Endodermal cell (in vitro differentiated cells): ENCODE measurements around the gene SMG6. TPM values are rescaled to one million over a fixed set of nuclear protein-coding genes. Genes with fewer than 3 reads are reported as not detected.
A peak's percentile ranks its signal among the peaks of the same experiment; 100 is the strongest.
"Not testable (repeated sequence)": the region's sequence is repeated elsewhere in the genome, so short reads cannot be mapped to it uniquely, and the experiment has no call there.

Experiments used
- DNase-seq: peaks from one replicate; pipeline ENCODE4 v3.0.0-alpha.2; 2017
- H3K27ac ChIP-seq: 2 replicates; pipeline ENCODE4 v1.5.1; 2013; ENCODE audit warnings: mild to moderate bottlenecking, low read depth, low read length, moderate library complexity
- H3K27me3 ChIP-seq: 2 replicates; pipeline ENCODE4 v1.6.1; 2013; ENCODE audit warnings: mild to moderate bottlenecking, low read length, moderate library complexity; ENCODE audit not compliant: insufficient read depth, control insufficient read depth, poor library complexity, severe bottlenecking
- H3K36me3 ChIP-seq: 2 replicates; pipeline ENCODE4 v1.7.0; 2013; ENCODE audit warnings: mild to moderate bottlenecking, low read length, moderate library complexity; ENCODE audit not compliant: control insufficient read depth, insufficient read depth
- H3K4me1 ChIP-seq: one replicate; pipeline ENCODE4 v1.7.0; 2013; ENCODE audit warnings: low read length; ENCODE audit not compliant: control insufficient read depth, insufficient read depth
- H3K4me3 ChIP-seq: 2 replicates; pipeline ENCODE4 v1.5.1; 2013; ENCODE audit warnings: mild to moderate bottlenecking, low read length, moderate library complexity
- H3K9ac ChIP-seq: 2 replicates; pipeline ENCODE4 v1.6.1; 2013; ENCODE audit warnings: mild to moderate bottlenecking, low read length, moderate library complexity; ENCODE audit not compliant: poor library complexity, severe bottlenecking; ENCODE audit errors: extremely low read depth
- H3K9me3 ChIP-seq: 2 replicates; pipeline ENCODE4 v1.6.1; 2013; ENCODE audit warnings: mild to moderate bottlenecking, low read length, moderate library complexity; ENCODE audit not compliant: control insufficient read depth
- H3K27ac Mint-ChIP-seq: 2 replicates; pipeline ENCODE4 v1.8.0; 2020; ENCODE audit warnings: mixed read lengths
- H3K27me3 Mint-ChIP-seq: 2 replicates; pipeline ENCODE4 v1.8.0; 2021; ENCODE audit warnings: mild to moderate bottlenecking, mixed read lengths; ENCODE audit not compliant: insufficient read depth
- H3K36me3 Mint-ChIP-seq: 2 replicates; pipeline ENCODE4 v1.8.0; 2020; ENCODE audit warnings: low read depth, mixed read lengths
- H3K4me1 Mint-ChIP-seq: 2 replicates; pipeline ENCODE4 v1.8.0; 2020; ENCODE audit warnings: mixed read lengths
- H3K4me3 Mint-ChIP-seq: 2 replicates; pipeline ENCODE4 v1.8.0; 2020; ENCODE audit warnings: mild to moderate bottlenecking, moderate library complexity, mixed read lengths
- H3K9me3 Mint-ChIP-seq: 2 replicates; pipeline ENCODE4 v1.8.0; 2020; ENCODE audit warnings: mild to moderate bottlenecking, mixed read lengths
- CTCF ChIP-seq: fragments of 200-600 bp; sonication (generic); conservative IDR thresholded peaks from 2 replicates; pipeline ENCODE4 v1.5.0; 2021; ENCODE audit warnings: antibody characterized with exemption, mild to moderate bottlenecking
- WGBS, 2 experiments: methylation state at CpG; one replicate each; pipeline versions ENCODE4 v1.1.5 to v1.1.7; 2013; ENCODE audit warnings: missing lambda C conversion rate in 2 of 2, mixed read lengths in 1 of 2; ENCODE audit not compliant: insufficient coverage in 1 of 2, insufficient read length in 1 of 2; 5-methylcytosine and 5-hydroxymethylcytosine counted together
- total RNA-seq, 2 donors: library from RNA; stranded (reverse); fragmentation: NEBNext Ultra II Directional in 1 of 2; extraction: Animal tissue kit (Norgen Biotek cat#: 25700) in 1 of 2; gene quantifications; 2 replicates in 1 of 2; 3 replicates in 1 of 2; pipeline ENCODE4 v1.2.1, GENCODE V29; 2021

The SMG6 gene
- total RNA-seq, 2 donors from 2014 or later: 44.3 to 56.7 TPM

- H3K4me3 Mint-ChIP-seq: no peak overlapping the region
- TF ChIP-seq CTCF: no peak
- Histone ChIP-seq H3K4me3 (no peak overlapping the region), H3K4me1 (peaks cover 5% of the 10 kb centered on the region), H3K27ac (no peak overlapping the region), H3K9ac (no peak overlapping the region), H3K27me3 (no peaks in the 10 kb centered on the region), H3K9me3 (no peaks in the 10 kb centered on the region), H3K36me3 (peaks cover 35% of the 10 kb centered on the region)
- no peak for DNase-seq
- peak overlapping the region; percentile 2 for H3K27ac Mint-ChIP-seq
- H3K36me3 Mint-ChIP-seq: peaks cover 23% of the 10 kb centered on the region
- H3K4me1 Mint-ChIP-seq: peaks cover 4% of the 10 kb centered on the region
- WGBS, 2 experiments: 87 to 91% methylated on average over 3 of the region's 3 CpGs
- no peaks in the 10 kb centered on the region for H3K9me3 Mint-ChIP-seq
- no peaks in the 10 kb centered on the region for H3K27me3 Mint-ChIP-seq
Observed at GRCh38 chr17:2203818-2204217, 99.8 kb downstream of the SMG6 start.

GRCh38 chr17:2202996-2203575 is 100.5 kb downstream of the SMG6 start:
- H3K4me3 ChIP-seq: no peak overlapping the region
- no peak for TF ChIP-seq CTCF
- Mint-ChIP-seq H3K36me3 (peaks cover 16% of the 10 kb centered on the region), H3K9me3 (no peaks in the 10 kb centered on the region), H3K27ac (peak overlapping the region; percentile 2), H3K27me3 (no peaks in the 10 kb centered on the region), H3K4me1 (peaks cover 4% of the 10 kb centered on the region), H3K4me3 (no peak overlapping the region)
- no peak for DNase-seq
- H3K9ac ChIP-seq: no peak overlapping the region
- 76 to 85% methylated on average over 2 to 3 of the region's 3 CpGs for WGBS, 2 experiments
- no peak overlapping the region for H3K27ac ChIP-seq
- no peaks in the 10 kb centered on the region for H3K27me3 ChIP-seq
- no peaks in the 10 kb centered on the region for H3K9me3 ChIP-seq
- H3K36me3 ChIP-seq: peaks cover 35% of the 10 kb centered on the region
- peaks cover 5% of the 10 kb centered on the region for H3K4me1 ChIP-seq

- 91 to 96% methylated on average over 4 to 5 of the region's 5 CpGs for WGBS, 2 experiments
- TF ChIP-seq CTCF: no peak
- peaks cover 35% of the 10 kb centered on the region for H3K36me3 ChIP-seq
- H3K4me3 ChIP-seq: no peak overlapping the region
- no peak overlapping the region for H3K4me3 Mint-ChIP-seq
- peaks cover 16% of the 10 kb centered on the region for H3K36me3 Mint-ChIP-seq
- no peak overlapping the region for H3K9ac ChIP-seq
- H3K9me3 ChIP-seq: no peaks in the 10 kb centered on the region
- H3K27ac ChIP-seq: no peak overlapping the region
- no peak for DNase-seq
- no peaks in the 10 kb centered on the region for H3K9me3 Mint-ChIP-seq
- H3K27ac Mint-ChIP-seq: no peak overlapping the region
- no peaks in the 10 kb centered on the region for H3K27me3 Mint-ChIP-seq
- H3K4me1 ChIP-seq: peaks cover 5% of the 10 kb centered on the region
- no peaks in the 10 kb centered on the region for H3K27me3 ChIP-seq
- peaks cover 4% of the 10 kb centered on the region for H3K4me1 Mint-ChIP-seq
Observed at GRCh38 chr17:2202302-2202995, 101.1 kb downstream of the SMG6 start.

GRCh38 chr17:2199386-2199785 is 104.2 kb downstream of the SMG6 start:
- H3K27me3 ChIP-seq, H3K27ac ChIP-seq, H3K9me3 ChIP-seq, H3K27me3 Mint-ChIP-seq, H3K4me3 Mint-ChIP-seq, H3K9ac ChIP-seq, DNase-seq, H3K4me3 ChIP-seq, H3K27ac Mint-ChIP-seq, H3K9me3 Mint-ChIP-seq, H3K4me1 ChIP-seq: not testable (repeated sequence)
- 96 to 97% methylated on average over 5 to 8 of the region's 8 CpGs for WGBS, 2 experiments
- H3K36me3 Mint-ChIP-seq: peaks cover 27% of the 10 kb centered on the region
- H3K4me1 Mint-ChIP-seq: peaks cover 28% of the 10 kb centered on the region
- H3K36me3 ChIP-seq: peaks cover 45% of the 10 kb centered on the region
